GM12878 (cell line): ENCODE measurements around the gene PPP2R5D. TPM values are rescaled to one million over a fixed set of nuclear protein-coding genes. Genes with fewer than 3 reads are reported as not detected.

Source experiments
- ATAC-seq: fragments of 200-7000 bp; cut with Tn5 transposase; 3 replicates; pipeline ENCODE4 v1.9.1; 2020; ENCODE audit warnings: mild to moderate bottlenecking, moderate library complexity
- BruUV-seq: library from RNA; stranded (reverse); fragments of 400-500 nt; replicated peaks from 2 replicates; lab custom pipeline; 2021; lab: Mats Ljungman, UMichigan
- CTCF ChIA-PET: fragments of 300-600 bp; sonication (Branson Sonifier 250); formaldehyde crosslinking; extraction: SDS; loops from one replicate; lab custom pipeline; 2021; ENCODE audit warnings: inconsistent platforms; lab: Yijun Ruan, JAX
- POLR2A ChIA-PET: fragments of 350-600 bp; formaldehyde crosslinking; extraction: SDS; loops from one replicate; lab custom pipeline; 2021; ENCODE audit warnings: inconsistent platforms; lab: Charles Lee
- RAD21 ChIA-PET: fragments of 300-600 bp; sonication (Branson Sonifier 250); formaldehyde crosslinking; loops from one replicate; lab custom pipeline; 2023; ENCODE audit warnings: antibody characterized with exemption; ENCODE audit not compliant: unreplicated experiment; lab: Charles Lee
- SMC1A ChIA-PET: fragments of 300-600 bp; sonication (Branson Sonifier 250); formaldehyde crosslinking; loops from one replicate; lab custom pipeline; 2023; ENCODE audit not compliant: unreplicated experiment, uncharacterized antibody; lab: Charles Lee
- DNase-seq: peaks from one replicate; pipeline ENCODE4 v3.0.0-alpha.2; 2011; ENCODE audit warnings: low read depth, low spot score
- FAIRE-seq: peaks from 3 replicates; lab custom pipeline; 2011; peaks lifted over from hg19 to GRCh38; lab: Jason Lieb, UNC
- H2AFZ ChIP-seq: 2 replicates; pipeline ENCODE4 v1.6.0; 2011; ENCODE audit warnings: low read depth, low read length, control low read depth; ENCODE audit not compliant: control insufficient read depth
- H3K27ac ChIP-seq: 2 replicates; pipeline ENCODE4 v1.5.1; 2011; ENCODE audit warnings: control low read depth; ENCODE audit not compliant: control insufficient read depth, insufficient read depth
- H3K27me3 ChIP-seq, 2 experiments: replicated peaks in 1 of 2; 2 replicates each; pipeline versions ENCODE4 v1.6.0 to v1.6.1; 2011; ENCODE audit warnings: low read length in 1 of 2; ENCODE audit not compliant: control insufficient read depth in 2 of 2, insufficient read depth in 2 of 2
- H3K36me3 ChIP-seq, 2 experiments: 2 replicates each; pipeline ENCODE4 v1.5.1; 2011; ENCODE audit warnings: low read length in 1 of 2; ENCODE audit not compliant: control insufficient read depth in 2 of 2, insufficient read depth in 2 of 2
- H3K4me1 ChIP-seq: 2 replicates; pipeline ENCODE4 v1.6.1; 2011; ENCODE audit warnings: mild to moderate bottlenecking, low read length, moderate library complexity, mixed read lengths; ENCODE audit not compliant: control insufficient read depth, insufficient read depth
- H3K4me2 ChIP-seq: 2 replicates; pipeline ENCODE4 v1.6.0; 2011; ENCODE audit warnings: control low read depth; ENCODE audit not compliant: control insufficient read depth, insufficient read depth
- H3K4me3 ChIP-seq: fragments of 200-600 bp; sonication (generic); 2 replicates; pipeline ENCODE4 v1.5.1; 2016
- H3K79me2 ChIP-seq: 2 replicates; pipeline ENCODE4 v1.6.0; 2011; ENCODE audit warnings: low read length; ENCODE audit not compliant: control insufficient read depth, insufficient read depth
- H3K9ac ChIP-seq: 2 replicates; pipeline ENCODE4 v1.8.0; 2011; ENCODE audit warnings: low read length, control low read depth, mixed read lengths; ENCODE audit not compliant: control insufficient read depth, insufficient read depth
- H3K9me3 ChIP-seq: replicated peaks from 3 replicates; pipeline ENCODE4 v1.5.1; 2011; ENCODE audit warnings: mild to moderate bottlenecking, low read length; ENCODE audit not compliant: control insufficient read depth, insufficient read depth
- H4K20me1 ChIP-seq: 2 replicates; pipeline ENCODE4 v1.6.0; 2011; ENCODE audit not compliant: control insufficient read depth, insufficient read depth
- BCL11A ChIP-seq: IDR thresholded peaks from 2 replicates; pipeline ENCODE4 v1.6.1; 2011; ENCODE audit warnings: low read depth, low read length
- CBFB ChIP-seq: IDR thresholded peaks from 2 replicates; pipeline ENCODE4 v1.6.1; 2016; ENCODE audit warnings: antibody characterized with exemption, low read depth
- CBX3 ChIP-seq: fragments of 200-600 bp; sonication (generic); IDR thresholded peaks from 2 replicates; pipeline ENCODE4 v1.6.1; 2016; ENCODE audit warnings: low read depth, borderline replicate concordance
- EGR1 ChIP-seq, 2 experiments: IDR thresholded peaks; 1 replicate in 1 of 2; 2 replicates in 1 of 2; pipeline ENCODE4 v1.6.1; 2011 to 2012; ENCODE audit warnings: low read depth in 2 of 2, low read length in 2 of 2, borderline replicate concordance in 1 of 2, mild to moderate bottlenecking in 1 of 2, moderate library complexity in 1 of 2
- IKZF2 ChIP-seq, 2 experiments: fragments of 450-650 bp; IDR thresholded peaks; 2 replicates each; pipeline ENCODE4 v1.6.1; 2017; ENCODE audit warnings: mild to moderate bottlenecking in 2 of 2, moderate library complexity in 2 of 2
- JUNB ChIP-seq: IDR thresholded peaks from 2 replicates; pipeline ENCODE4 v1.6.1; 2016; ENCODE audit warnings: antibody characterized with exemption, mild to moderate bottlenecking
- MTA2 ChIP-seq: fragments of 450-650 bp; IDR thresholded peaks from 2 replicates; pipeline ENCODE4 v1.6.1; 2016; ENCODE audit warnings: low read depth, mild to moderate bottlenecking, moderate library complexity
- PAX5 ChIP-seq: IDR thresholded peaks from 2 replicates; pipeline ENCODE4 v1.6.1; 2011; ENCODE audit warnings: low read depth, low read length, borderline replicate concordance
- RCOR1 ChIP-seq: conservative IDR thresholded peaks from 2 replicates; pipeline ENCODE4 v1.6.1; 2012; ENCODE audit warnings: low read depth, low read length, improper control_type of control experiment
- SMAD1 ChIP-seq: fragments of 450-650 bp; IDR thresholded peaks from 2 replicates; pipeline ENCODE4 v1.6.1; 2018; ENCODE audit warnings: mild to moderate bottlenecking, low read depth; ENCODE audit not compliant: partially characterized antibody
- SRF ChIP-seq, 2 experiments: IDR thresholded peaks; 2 replicates each; pipeline ENCODE4 v1.6.1; 2011; ENCODE audit warnings: low read depth in 2 of 2, low read length in 2 of 2, mild to moderate bottlenecking in 1 of 2, moderate library complexity in 1 of 2
- WRNIP1 ChIP-seq: IDR thresholded peaks from 2 replicates; pipeline ENCODE4 v1.6.1; 2011; ENCODE audit warnings: low read depth, low read length, improper control_type of control experiment, borderline replicate concordance
- ZNF207 ChIP-seq: fragments of 450-650 bp; IDR thresholded peaks from 2 replicates; pipeline ENCODE4 v1.6.1; 2014; ENCODE audit warnings: antibody characterized with exemption, mild to moderate bottlenecking, borderline replicate concordance
- WGBS: methylation state at CpG from one replicate; pipeline ENCODE4 v1.1.6; 2016; ENCODE audit warnings: low lambda C conversion rate; ENCODE audit not compliant: insufficient replicate concordance, insufficient coverage; ENCODE audit errors: missing lambda C conversion rate; 5-methylcytosine and 5-hydroxymethylcytosine counted together
- in situ Hi-C: fragments of 300-500 bp; cut with MboI; formaldehyde crosslinking; loops from 9 replicates; pipeline ENCODE4 v1.14.3; 2018; ENCODE audit warnings: mixed read lengths
- intact Hi-C: fragments of 100-400 bp; cut with micrococcal nuclease; formaldehyde crosslinking; loops from one replicate; pipeline ENCODE4 v1.14.2; 2022; ENCODE audit not compliant: unreplicated experiment
- polyA plus RNA-seq, 11 experiments: library from polyadenylated mRNA; depleted of rRNA in 4 of 11; unstranded in 6 of 11; stranded (reverse) in 5 of 11; fragments of >200 nt; fragmentation: Nextera tagmentation in 4 of 11; fragmentation: Illumina TruSeq in 1 of 11; extraction: Ambion mirVana in 4 of 11; extraction: Trizol in 1 of 11; gene quantifications; 1 replicate in 1 of 11; 2 replicates in 10 of 11; pipeline versions ENCODE4 v1.2.1 to v1.2.3, GENCODE V29; 2011 to 2016; ENCODE audit warnings: inconsistent platforms in 2 of 11, missing spikeins in 2 of 11, low read depth in 1 of 11
- total RNA-seq, 4 experiments: library from RNA; depleted of rRNA in 3 of 4; stranded (reverse); fragments of >200 nt in 3 of 4; fragmentation: Illumina TruSeq in 1 of 4; extraction: Trizol in 1 of 4; gene quantifications; 2 replicates each; pipeline versions ENCODE4 v1.2.1 to v1.2.3, GENCODE V29; 2013 to 2021
- TF ChIP-seq, protein P1 (sequence below): fragments of 450-650 bp; IDR thresholded peaks from 2 replicates; pipeline ENCODE4 v1.6.1; 2018; ENCODE audit warnings: borderline replicate concordance, mild to moderate bottlenecking; ENCODE audit not compliant: partially characterized antibody
- TF ChIP-seq, protein P2 (sequence below): fragments of 450-650 bp; IDR thresholded peaks from 2 replicates; pipeline ENCODE4 v1.6.1; 2017; ENCODE audit warnings: mild to moderate bottlenecking, low read depth, inconsistent platforms; ENCODE audit not compliant: poor library complexity, severe bottlenecking
- TF ChIP-seq, protein P3 (sequence below): IDR thresholded peaks from 2 replicates; pipeline ENCODE4 v1.6.1; 2011; ENCODE audit warnings: borderline replicate concordance, low read depth, mild to moderate bottlenecking, moderate library complexity, low read length; ENCODE audit not compliant: insufficient read depth, poor library complexity, severe bottlenecking
- TF ChIP-seq, protein P4 (sequence below): fragments of 450-650 bp; IDR thresholded peaks from 2 replicates; pipeline ENCODE4 v1.6.1; 2017; ENCODE audit warnings: borderline replicate concordance

Gene PPP2R5D
- total and polyA plus RNA-seq, 10 of the 15 experiments (the other 5 are each of a cell fraction or from before 2014, with no cell fraction given) = 1.5 to 59.0 (median 32.0) TPM

DNA sequence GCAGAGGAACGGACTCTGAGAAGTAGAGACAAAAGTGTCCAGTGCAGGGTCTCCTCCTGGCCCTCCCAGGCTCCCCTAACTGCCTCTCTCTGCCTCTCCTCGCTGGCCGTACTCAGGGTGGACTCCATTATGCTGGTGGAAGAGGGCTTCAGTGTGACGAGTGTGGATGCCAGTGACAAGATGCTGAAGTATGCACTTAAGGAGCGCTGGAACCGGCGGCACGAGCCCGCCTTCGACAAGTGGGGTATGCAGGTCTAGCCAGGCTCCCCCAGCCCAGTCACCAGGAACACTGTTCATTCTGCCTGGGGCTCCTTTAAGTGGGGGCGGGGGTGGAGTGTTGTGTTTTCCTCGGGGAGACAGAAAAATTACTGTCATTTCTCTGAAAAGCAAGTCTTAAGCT is 22.3 kb upstream of the PPP2R5D start:
- H3K27ac ChIP-seq = no peak overlapping the region
- ChIA-PET RAD21 (no interaction called here), POLR2A (no interaction called here), SMC1A (no interaction called here), CTCF (interaction anchor here (1.0 kb wide), 1 partner anchor 15 kb away, joined by 3 read pairs; no protein-coding TSS in a partner anchor)
- no peak overlapping the region for H3K4me2 ChIP-seq
- no peaks in the 10 kb centered on the region for H3K4me1 ChIP-seq
- no peak for FAIRE-seq
- no peak overlapping the region for H2AFZ ChIP-seq
- no TSS peak for BruUV-seq
- H3K36me3 ChIP-seq = no peaks in the 10 kb centered on the region; a peak in 1 of 4 replicates
- H3K9me3 ChIP-seq = no peaks in the 10 kb centered on the region
- H3K4me3 ChIP-seq = no peak overlapping the region
- 85% methylated on average over 12 of the region's 12 CpGs for WGBS
- ATAC-seq = no peak
- H4K20me1 ChIP-seq = no peaks in the 10 kb centered on the region
- intact Hi-C loops (no loop called here), in situ Hi-C loops (no loop called here)
- no peaks in the 10 kb centered on the region for H3K27me3 ChIP-seq
- no peak overlapping the region for H3K9ac ChIP-seq
- no peaks in the 10 kb centered on the region for H3K79me2 ChIP-seq
- DNase-seq = no peak
- TF ChIP-seq, protein P1, sequence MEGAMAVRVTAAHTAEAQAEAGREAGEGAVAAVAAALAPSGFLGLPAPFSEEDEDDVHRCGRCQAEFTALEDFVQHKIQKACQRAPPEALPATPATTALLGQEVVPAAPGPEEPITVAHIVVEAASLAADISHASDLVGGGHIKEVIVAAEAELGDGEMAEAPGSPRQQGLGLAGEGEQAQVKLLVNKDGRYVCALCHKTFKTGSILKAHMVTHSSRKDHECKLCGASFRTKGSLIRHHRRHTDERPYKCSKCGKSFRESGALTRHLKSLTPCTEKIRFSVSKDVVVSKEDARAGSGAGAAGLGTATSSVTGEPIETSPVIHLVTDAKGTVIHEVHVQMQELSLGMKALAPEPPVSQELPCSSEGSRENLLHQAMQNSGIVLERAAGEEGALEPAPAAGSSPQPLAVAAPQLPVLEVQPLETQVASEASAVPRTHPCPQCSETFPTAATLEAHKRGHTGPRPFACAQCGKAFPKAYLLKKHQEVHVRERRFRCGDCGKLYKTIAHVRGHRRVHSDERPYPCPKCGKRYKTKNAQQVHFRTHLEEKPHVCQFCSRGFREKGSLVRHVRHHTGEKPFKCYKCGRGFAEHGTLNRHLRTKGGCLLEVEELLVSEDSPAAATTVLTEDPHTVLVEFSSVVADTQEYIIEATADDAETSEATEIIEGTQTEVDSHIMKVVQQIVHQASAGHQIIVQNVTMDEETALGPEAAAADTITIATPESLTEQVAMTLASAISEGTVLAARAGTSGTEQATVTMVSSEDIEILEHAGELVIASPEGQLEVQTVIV = no peak
- TF ChIP-seq WRNIP1 (no peak), ZNF207 (no peak), IKZF2 (IDR thresholded peaks at IDR 0.05) (no peak), EGR1 (IDR thresholded peaks at IDR 0.05; ENCODE audit: borderline replicate concordance in 1 of 2, low read depth in 2 of 2, low read length in 2 of 2) (no peak), SRF (IDR thresholded peaks at IDR 0.05; ENCODE audit: low read depth in 2 of 2, low read length in 2 of 2) (no peak), PAX5 (no peak), MTA2 (no peak), CBFB (no peak), SMAD1 (no peak), BCL11A (no peak), RCOR1 (no peak), CBX3 (no peak), JUNB (no peak)
- TF ChIP-seq, protein P2, sequence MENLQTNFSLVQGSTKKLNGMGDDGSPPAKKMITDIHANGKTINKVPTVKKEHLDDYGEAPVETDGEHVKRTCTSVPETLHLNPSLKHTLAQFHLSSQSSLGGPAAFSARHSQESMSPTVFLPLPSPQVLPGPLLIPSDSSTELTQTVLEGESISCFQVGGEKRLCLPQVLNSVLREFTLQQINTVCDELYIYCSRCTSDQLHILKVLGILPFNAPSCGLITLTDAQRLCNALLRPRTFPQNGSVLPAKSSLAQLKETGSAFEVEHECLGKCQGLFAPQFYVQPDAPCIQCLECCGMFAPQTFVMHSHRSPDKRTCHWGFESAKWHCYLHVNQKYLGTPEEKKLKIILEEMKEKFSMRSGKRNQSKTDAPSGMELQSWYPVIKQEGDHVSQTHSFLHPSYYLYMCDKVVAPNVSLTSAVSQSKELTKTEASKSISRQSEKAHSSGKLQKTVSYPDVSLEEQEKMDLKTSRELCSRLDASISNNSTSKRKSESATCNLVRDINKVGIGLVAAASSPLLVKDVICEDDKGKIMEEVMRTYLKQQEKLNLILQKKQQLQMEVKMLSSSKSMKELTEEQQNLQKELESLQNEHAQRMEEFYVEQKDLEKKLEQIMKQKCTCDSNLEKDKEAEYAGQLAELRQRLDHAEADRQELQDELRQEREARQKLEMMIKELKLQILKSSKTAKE = no peak
- TF ChIP-seq, protein P3, sequence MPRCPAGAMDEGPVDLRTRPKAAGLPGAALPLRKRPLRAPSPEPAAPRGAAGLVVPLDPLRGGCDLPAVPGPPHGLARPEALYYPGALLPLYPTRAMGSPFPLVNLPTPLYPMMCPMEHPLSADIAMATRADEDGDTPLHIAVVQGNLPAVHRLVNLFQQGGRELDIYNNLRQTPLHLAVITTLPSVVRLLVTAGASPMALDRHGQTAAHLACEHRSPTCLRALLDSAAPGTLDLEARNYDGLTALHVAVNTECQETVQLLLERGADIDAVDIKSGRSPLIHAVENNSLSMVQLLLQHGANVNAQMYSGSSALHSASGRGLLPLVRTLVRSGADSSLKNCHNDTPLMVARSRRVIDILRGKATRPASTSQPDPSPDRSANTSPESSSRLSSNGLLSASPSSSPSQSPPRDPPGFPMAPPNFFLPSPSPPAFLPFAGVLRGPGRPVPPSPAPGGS = no peak
- TF ChIP-seq, protein P4, sequence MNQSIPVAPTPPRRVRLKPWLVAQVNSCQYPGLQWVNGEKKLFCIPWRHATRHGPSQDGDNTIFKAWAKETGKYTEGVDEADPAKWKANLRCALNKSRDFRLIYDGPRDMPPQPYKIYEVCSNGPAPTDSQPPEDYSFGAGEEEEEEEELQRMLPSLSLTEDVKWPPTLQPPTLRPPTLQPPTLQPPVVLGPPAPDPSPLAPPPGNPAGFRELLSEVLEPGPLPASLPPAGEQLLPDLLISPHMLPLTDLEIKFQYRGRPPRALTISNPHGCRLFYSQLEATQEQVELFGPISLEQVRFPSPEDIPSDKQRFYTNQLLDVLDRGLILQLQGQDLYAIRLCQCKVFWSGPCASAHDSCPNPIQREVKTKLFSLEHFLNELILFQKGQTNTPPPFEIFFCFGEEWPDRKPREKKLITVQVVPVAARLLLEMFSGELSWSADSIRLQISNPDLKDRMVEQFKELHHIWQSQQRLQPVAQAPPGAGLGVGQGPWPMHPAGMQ = no peak
